K562 (cell line): Measurements from ENCODE around the gene RPL22. TPM values are rescaled to one million over a fixed set of nuclear protein-coding genes. Genes with fewer than 3 reads are reported as not detected.

Source experiments
- CCNT2 ChIP-seq: IDR thresholded peaks from 2 replicates; pipeline ENCODE4 v1.6.1; 2011; ENCODE audit warnings: borderline replicate concordance, low read depth, mild to moderate bottlenecking, moderate library complexity, mixed read lengths, low read length; ENCODE audit not compliant: insufficient read length; ENCODE audit errors: extremely low read depth
- PRPF4 ChIP-seq: fragments of 200-400 bp; formaldehyde crosslinking; IDR thresholded peaks from one replicate; pipeline ENCODE4 v1.6.1; 2017; ENCODE audit warnings: low read length, low read depth, mild to moderate bottlenecking; ENCODE audit not compliant: insufficient read depth, poor library complexity, severe bottlenecking
- TAF15 ChIP-seq: fragments of 200-400 bp; formaldehyde crosslinking; IDR thresholded peaks from 2 replicates; pipeline ENCODE4 v1.6.1; 2017; ENCODE audit warnings: mild to moderate bottlenecking, low read depth, low read length, moderate library complexity
- polyA plus RNA-seq, 8 experiments: library from polyadenylated mRNA; depleted of rRNA in 4 of 8; stranded (reverse) in 5 of 8; unstranded in 3 of 8; fragments of >200 nt; fragmentation: Nextera tagmentation in 2 of 8; fragmentation: Illumina TruSeq in 1 of 8; extraction: Ambion mirVana in 2 of 8; extraction: Trizol in 1 of 8; gene quantifications; 2 replicates each; pipeline versions ENCODE4 v1.2.1 to v1.2.3, GENCODE V29; 2011 to 2014; ENCODE audit warnings: inconsistent platforms in 1 of 8, missing spikeins in 1 of 8
- total RNA-seq, 7 experiments: library from RNA; depleted of rRNA in 6 of 7; stranded (reverse); fragments of >200 nt in 6 of 7; fragmentation: Illumina TruSeq in 2 of 7; extraction: Trizol in 2 of 7; gene quantifications; 2 replicates each; pipeline versions ENCODE4 v1.2.1 to v1.2.3, GENCODE V29; 2011 to 2021; ENCODE audit warnings: low replicate concordance in 1 of 7
- TF ChIP-seq, protein P1 (sequence below): fragments of 450-650 bp; IDR thresholded peaks from 2 replicates; pipeline ENCODE4 v1.6.1; 2016; ENCODE audit warnings: low read depth
- TF ChIP-seq, protein P2 (sequence below): IDR thresholded peaks from 3 replicates; pipeline ENCODE4 v1.6.1; 2011; ENCODE audit warnings: borderline replicate concordance, mild to moderate bottlenecking, moderate library complexity; ENCODE audit not compliant: insufficient read length; ENCODE audit errors: extremely low read depth
- TF ChIP-seq, protein P3 (sequence below): fragments of 450-650 bp; IDR thresholded peaks from one replicate; pipeline ENCODE4 v1.6.1; 2018; ENCODE audit warnings: mild to moderate bottlenecking, moderate library complexity; ENCODE audit not compliant: partially characterized antibody

RPL22 gene
- total and polyA plus RNA-seq, 9 of the 15 experiments (the other 6 are each of a cell fraction or from before 2014, with no cell fraction given): 467 to 1,165 (median 607) TPM

DNA sequence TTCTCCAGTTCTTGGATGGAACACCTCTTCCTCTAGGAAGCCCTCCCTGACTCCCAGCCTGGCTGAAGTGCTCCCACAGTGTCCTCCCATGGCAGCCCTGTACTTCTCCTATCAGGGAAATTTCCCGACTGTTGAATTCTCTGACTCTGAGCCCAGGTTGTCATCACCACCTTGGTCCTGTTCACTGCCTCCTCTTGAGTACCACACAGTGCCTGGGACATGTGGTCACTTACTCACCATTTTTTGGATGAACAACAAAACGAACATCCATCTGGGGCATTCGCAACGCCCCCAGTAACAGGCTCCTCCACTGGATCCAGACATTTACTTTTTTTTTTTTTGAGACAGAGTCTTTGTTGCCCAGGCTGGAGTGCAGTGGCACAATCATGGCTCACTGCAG, 56.7 kb downstream of the RPL22 start (continued):
- TF ChIP-seq, protein P1, sequence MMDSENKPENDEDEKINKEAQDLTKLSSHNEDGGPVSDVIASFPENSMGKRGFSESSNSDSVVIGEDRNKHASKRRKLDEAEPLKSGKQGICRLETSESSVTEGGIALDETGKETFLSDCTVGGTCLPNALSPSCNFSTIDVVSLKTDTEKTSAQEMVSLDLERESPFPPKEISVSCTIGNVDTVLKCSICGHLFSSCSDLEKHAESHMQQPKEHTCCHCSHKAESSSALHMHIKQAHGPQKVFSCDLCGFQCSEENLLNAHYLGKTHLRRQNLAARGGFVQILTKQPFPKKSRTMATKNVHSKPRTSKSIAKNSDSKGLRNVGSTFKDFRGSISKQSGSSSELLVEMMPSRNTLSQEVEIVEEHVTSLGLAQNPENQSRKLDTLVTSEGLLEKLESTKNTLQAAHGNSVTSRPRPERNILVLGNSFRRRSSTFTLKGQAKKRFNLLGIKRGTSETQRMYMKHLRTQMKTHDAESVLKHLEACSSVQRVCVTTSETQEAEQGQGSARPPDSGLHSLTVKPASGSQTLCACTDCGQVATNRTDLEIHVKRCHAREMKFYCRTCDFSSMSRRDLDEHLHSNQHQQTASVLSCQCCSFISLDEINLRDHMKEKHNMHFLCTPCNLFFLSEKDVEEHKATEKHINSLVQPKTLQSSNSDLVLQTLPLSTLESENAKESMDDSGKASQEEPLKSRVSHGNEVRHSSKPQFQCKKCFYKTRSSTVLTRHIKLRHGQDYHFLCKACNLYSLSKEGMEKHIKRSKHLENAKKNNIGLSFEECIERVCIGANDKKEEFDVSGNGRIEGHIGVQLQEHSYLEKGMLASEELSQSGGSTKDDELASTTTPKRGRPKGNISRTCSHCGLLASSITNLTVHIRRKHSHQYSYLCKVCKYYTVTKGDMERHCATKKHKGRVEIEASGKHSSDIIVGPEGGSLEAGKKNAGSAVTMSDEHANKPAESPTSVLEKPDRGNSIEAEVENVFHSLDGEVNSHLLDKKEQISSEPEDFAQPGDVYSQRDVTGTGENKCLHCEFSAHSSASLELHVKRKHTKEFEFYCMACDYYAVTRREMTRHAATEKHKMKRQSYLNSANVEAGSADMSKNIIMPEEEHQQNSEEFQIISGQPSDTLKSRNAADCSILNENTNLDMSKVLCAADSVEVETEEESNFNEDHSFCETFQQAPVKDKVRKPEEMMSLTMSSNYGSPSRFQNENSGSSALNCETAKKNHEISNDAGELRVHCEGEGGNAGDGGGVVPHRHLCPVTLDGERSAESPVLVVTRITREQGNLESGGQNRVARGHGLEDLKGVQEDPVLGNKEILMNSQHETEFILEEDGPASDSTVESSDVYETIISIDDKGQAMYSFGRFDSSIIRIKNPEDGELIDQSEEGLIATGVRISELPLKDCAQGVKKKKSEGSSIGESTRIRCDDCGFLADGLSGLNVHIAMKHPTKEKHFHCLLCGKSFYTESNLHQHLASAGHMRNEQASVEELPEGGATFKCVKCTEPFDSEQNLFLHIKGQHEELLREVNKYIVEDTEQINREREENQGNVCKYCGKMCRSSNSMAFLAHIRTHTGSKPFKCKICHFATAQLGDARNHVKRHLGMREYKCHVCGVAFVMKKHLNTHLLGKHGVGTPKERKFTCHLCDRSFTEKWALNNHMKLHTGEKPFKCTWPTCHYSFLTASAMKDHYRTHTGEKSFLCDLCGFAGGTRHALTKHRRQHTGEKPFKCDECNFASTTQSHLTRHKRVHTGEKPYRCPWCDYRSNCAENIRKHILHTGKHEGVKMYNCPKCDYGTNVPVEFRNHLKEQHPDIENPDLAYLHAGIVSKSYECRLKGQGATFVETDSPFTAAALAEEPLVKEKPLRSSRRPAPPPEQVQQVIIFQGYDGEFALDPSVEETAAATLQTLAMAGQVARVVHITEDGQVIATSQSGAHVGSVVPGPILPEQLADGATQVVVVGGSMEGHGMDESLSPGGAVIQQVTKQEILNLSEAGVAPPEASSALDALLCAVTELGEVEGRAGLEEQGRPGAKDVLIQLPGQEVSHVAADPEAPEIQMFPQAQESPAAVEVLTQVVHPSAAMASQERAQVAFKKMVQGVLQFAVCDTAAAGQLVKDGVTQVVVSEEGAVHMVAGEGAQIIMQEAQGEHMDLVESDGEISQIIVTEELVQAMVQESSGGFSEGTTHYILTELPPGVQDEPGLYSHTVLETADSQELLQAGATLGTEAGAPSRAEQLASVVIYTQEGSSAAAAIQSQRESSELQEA: no peak
- TF ChIP-seq CCNT2: no peak
- TF ChIP-seq, protein P2, sequence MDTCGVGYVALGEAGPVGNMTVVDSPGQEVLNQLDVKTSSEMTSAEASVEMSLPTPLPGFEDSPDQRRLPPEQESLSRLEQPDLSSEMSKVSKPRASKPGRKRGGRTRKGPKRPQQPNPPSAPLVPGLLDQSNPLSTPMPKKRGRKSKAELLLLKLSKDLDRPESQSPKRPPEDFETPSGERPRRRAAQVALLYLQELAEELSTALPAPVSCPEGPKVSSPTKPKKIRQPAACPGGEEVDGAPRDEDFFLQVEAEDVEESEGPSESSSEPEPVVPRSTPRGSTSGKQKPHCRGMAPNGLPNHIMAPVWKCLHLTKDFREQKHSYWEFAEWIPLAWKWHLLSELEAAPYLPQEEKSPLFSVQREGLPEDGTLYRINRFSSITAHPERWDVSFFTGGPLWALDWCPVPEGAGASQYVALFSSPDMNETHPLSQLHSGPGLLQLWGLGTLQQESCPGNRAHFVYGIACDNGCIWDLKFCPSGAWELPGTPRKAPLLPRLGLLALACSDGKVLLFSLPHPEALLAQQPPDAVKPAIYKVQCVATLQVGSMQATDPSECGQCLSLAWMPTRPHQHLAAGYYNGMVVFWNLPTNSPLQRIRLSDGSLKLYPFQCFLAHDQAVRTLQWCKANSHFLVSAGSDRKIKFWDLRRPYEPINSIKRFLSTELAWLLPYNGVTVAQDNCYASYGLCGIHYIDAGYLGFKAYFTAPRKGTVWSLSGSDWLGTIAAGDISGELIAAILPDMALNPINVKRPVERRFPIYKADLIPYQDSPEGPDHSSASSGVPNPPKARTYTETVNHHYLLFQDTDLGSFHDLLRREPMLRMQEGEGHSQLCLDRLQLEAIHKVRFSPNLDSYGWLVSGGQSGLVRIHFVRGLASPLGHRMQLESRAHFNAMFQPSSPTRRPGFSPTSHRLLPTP: no peak
- TF ChIP-seq PRPF4: no peak
- TF ChIP-seq, protein P3, sequence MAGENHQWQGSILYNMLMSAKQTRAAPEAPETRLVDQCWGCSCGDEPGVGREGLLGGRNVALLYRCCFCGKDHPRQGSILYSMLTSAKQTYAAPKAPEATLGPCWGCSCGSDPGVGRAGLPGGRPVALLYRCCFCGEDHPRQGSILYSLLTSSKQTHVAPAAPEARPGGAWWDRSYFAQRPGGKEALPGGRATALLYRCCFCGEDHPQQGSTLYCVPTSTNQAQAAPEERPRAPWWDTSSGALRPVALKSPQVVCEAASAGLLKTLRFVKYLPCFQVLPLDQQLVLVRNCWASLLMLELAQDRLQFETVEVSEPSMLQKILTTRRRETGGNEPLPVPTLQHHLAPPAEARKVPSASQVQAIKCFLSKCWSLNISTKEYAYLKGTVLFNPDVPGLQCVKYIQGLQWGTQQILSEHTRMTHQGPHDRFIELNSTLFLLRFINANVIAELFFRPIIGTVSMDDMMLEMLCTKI: no peak
- no peak for TF ChIP-seq TAF15
